ENCODE measurements around the gene MAGI2. TPM values are rescaled to one million over a fixed set of nuclear protein-coding genes. Genes with fewer than 3 reads are reported as not detected.
A peak's percentile ranks its signal among the peaks of the same experiment; 100 is the strongest.

MAGI2 gene
- total and polyA plus RNA-seq, 2 of the 13 experiments (the other 11 are each of a cell fraction or from before 2014, with no cell fraction given), result 1.5 to 3.8 TPM

DNA sequence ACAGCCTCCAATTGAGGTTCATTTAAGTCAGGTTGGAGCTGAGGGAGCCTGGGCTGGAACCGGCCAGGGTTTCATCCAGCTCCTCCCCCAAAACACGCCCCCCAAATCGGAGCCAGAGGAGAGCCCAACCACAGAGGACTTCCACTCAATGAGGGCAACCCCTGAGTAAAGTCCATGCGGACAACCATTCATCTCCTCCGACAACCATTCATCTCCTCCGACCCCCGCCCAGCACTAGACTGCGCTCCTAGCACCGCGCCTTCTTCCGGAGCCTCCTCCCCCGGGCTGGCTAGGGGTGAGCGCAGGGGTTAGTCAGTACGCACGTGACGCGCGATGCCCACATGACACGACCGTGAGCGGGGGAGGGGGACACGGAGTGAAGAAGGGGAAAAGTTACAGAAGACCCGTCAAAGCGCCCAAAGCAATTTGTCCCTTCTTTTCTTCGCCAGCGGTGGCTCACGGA lies 1.4 kb downstream of the MAGI2 start (continued):
- no peak for TF ChIP-seq ZNF251 (CRISPR knock-in tag; IDR thresholded peaks at IDR 0.05)
- peak; percentile 88 for TF ChIP-seq HNF4G (IDR thresholded peaks at IDR 0.05; ENCODE audit: borderline replicate concordance, low read depth, low read length)
- TF ChIP-seq HNF4G (CRISPR knock-in tag; IDR thresholded peaks at IDR 0.05; ENCODE audit: borderline replicate concordance, low read depth), result peak; percentile 66; the same call in 1 of the 2 replicates
- TF ChIP-seq, protein P1, sequence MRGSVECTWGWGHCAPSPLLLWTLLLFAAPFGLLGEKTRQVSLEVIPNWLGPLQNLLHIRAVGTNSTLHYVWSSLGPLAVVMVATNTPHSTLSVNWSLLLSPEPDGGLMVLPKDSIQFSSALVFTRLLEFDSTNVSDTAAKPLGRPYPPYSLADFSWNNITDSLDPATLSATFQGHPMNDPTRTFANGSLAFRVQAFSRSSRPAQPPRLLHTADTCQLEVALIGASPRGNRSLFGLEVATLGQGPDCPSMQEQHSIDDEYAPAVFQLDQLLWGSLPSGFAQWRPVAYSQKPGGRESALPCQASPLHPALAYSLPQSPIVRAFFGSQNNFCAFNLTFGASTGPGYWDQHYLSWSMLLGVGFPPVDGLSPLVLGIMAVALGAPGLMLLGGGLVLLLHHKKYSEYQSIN (CRISPR knock-in tag; IDR thresholded peaks at IDR 0.05; ENCODE audit: borderline replicate concordance), result no peak
- TF ChIP-seq ZNF773 (CRISPR knock-in tag; IDR thresholded peaks at IDR 0.05; ENCODE audit: borderline replicate concordance), result no peak
- TF ChIP-seq GZF1 (CRISPR knock-in tag; IDR thresholded peaks at IDR 0.05), result no peak
- TF ChIP-seq FOXP1 (IDR thresholded peaks at IDR 0.05), result no peak
- TF ChIP-seq FOXP1 (CRISPR knock-in tag; IDR thresholded peaks at IDR 0.05), result 0 out of 2 replicates have a peak, but pooled peaks have one; percentile 33
- no peak for TF ChIP-seq TBP (CRISPR knock-in tag; IDR thresholded peaks at IDR 0.05)
- peak; percentile 67 for TF ChIP-seq SP4 (CRISPR knock-in tag; IDR thresholded peaks at IDR 0.05)
- no peak for TF ChIP-seq MYNN (CRISPR knock-in tag; IDR thresholded peaks at IDR 0.05; ENCODE audit: low read depth)
- no peak for TF ChIP-seq ZNF180 (CRISPR knock-in tag; IDR thresholded peaks at IDR 0.05; ENCODE audit: borderline replicate concordance, low read depth)
- no peak for TF ChIP-seq ZNF101 (CRISPR knock-in tag; IDR thresholded peaks at IDR 0.05; ENCODE audit: borderline replicate concordance, low read depth)
- peak; percentile 74; the same call in 1 of the 2 replicates for TF ChIP-seq ZNF788 (CRISPR knock-in tag; IDR thresholded peaks at IDR 0.05; ENCODE audit: borderline replicate concordance)
- peak; percentile 52; the same call in 1 of the 2 replicates for TF ChIP-seq NR2F2 (IDR thresholded peaks at IDR 0.05; ENCODE audit: borderline replicate concordance, low read depth)
- no peak for TF ChIP-seq ZBTB21 (CRISPR knock-in tag; IDR thresholded peaks at IDR 0.05)
- no peak; the same call in 1 of the 2 replicates for TF ChIP-seq SAFB2 (CRISPR knock-in tag; IDR thresholded peaks at IDR 0.05; ENCODE audit: borderline replicate concordance, low read depth)
- TF ChIP-seq ZZZ3 (CRISPR knock-in tag; IDR thresholded peaks at IDR 0.05; ENCODE audit: borderline replicate concordance), result no peak; the same call in 1 of the 2 replicates
- TF ChIP-seq, protein P2, sequence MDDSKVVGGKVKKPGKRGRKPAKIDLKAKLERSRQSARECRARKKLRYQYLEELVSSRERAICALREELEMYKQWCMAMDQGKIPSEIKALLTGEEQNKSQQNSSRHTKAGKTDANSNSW (CRISPR knock-in tag; IDR thresholded peaks at IDR 0.05; ENCODE audit: borderline replicate concordance), result 0 out of 2 replicates have a peak, but pooled peaks have one; percentile 39
- peak; percentile 85 for TF ChIP-seq ARID5B (CRISPR knock-in tag; IDR thresholded peaks at IDR 0.05)
- no peak for TF ChIP-seq RBM39 (IDR thresholded peaks at IDR 0.05; ENCODE audit: low read depth, low read length, poor library complexity, severe bottlenecking)
- no peak for TF ChIP-seq ZIK1 (CRISPR knock-in tag; IDR thresholded peaks at IDR 0.05; ENCODE audit: borderline replicate concordance, low read depth)
- TF ChIP-seq IRX3 (CRISPR knock-in tag; IDR thresholded peaks at IDR 0.05; ENCODE audit: borderline replicate concordance, low read depth), result no peak
- TF ChIP-seq KLF13 (CRISPR knock-in tag; IDR thresholded peaks at IDR 0.05), result no peak
- TF ChIP-seq ZMYM2 (CRISPR knock-in tag; IDR thresholded peaks at IDR 0.05), result no peak
- no peak for TF ChIP-seq NCOA1 (CRISPR knock-in tag; IDR thresholded peaks at IDR 0.05)
- peak; percentile 98 for TF ChIP-seq ZMYM4 (CRISPR knock-in tag; IDR thresholded peaks at IDR 0.05)
- TF ChIP-seq CCDC6 (CRISPR knock-in tag; IDR thresholded peaks at IDR 0.05), result peak; percentile 72
